Islet precursor cell (in vitro differentiated cells): ENCODE results near the gene IKZF3.
"Not testable (repeated sequence)": the region's sequence is repeated elsewhere in the genome, so short reads cannot be mapped to it uniquely, and the experiment has no call there.

Source experiments
- DNase-seq: peaks from one replicate; pipeline ENCODE4 v3.0.0-alpha.2; 2018

Gene IKZF3

GRCh38 chr17:39855911-39856649 is 8.0 kb downstream of the IKZF3 start:
- not testable (repeated sequence) for DNase-seq

GRCh38 chr17:39854909-39855308 is 9.2 kb downstream of the IKZF3 start:
- no peak for DNase-seq

GRCh38 chr17:39852239-39852638 is 11.9 kb downstream of the IKZF3 start:
- DNase-seq = no peak

GRCh38 chr17:39850186-39850585 is 13.9 kb downstream of the IKZF3 start:
- DNase-seq = not testable (repeated sequence)

- DNase-seq = no peak
Observed at GRCh38 chr17:39848600-39848999, 15.5 kb downstream of the IKZF3 start.

GRCh38 chr17:39846205-39846604 is 17.9 kb downstream of the IKZF3 start:
- DNase-seq = no peak

GRCh38 chr17:39845052-39845846 is 18.9 kb downstream of the IKZF3 start:
- no peak for DNase-seq

- no peak for DNase-seq
Observed at GRCh38 chr17:39841134-39841683, 22.9 kb downstream of the IKZF3 start.

GRCh38 chr17:39838784-39839183 is 25.3 kb downstream of the IKZF3 start:
- DNase-seq = no peak

GRCh38 chr17:39838057-39838456 is 26.1 kb downstream of the IKZF3 start:
- no peak for DNase-seq

GRCh38 chr17:39836117-39836516 is 28.0 kb downstream of the IKZF3 start:
- DNase-seq = no peak

- no peak for DNase-seq
Observed at GRCh38 chr17:39835038-39835786, 28.9 kb downstream of the IKZF3 start.

- DNase-seq = no peak
Observed at GRCh38 chr17:39834017-39834416, 30.1 kb downstream of the IKZF3 start.

GRCh38 chr17:39831588-39831987 is 32.5 kb downstream of the IKZF3 start:
- no peak for DNase-seq

GRCh38 chr17:39828443-39828842 is 35.7 kb downstream of the IKZF3 start:
- no peak for DNase-seq

- no peak for DNase-seq
Observed at GRCh38 chr17:39826334-39826733, 37.8 kb downstream of the IKZF3 start.

GRCh38 chr17:39823407-39824054 is 40.6 kb downstream of the IKZF3 start:
- DNase-seq = no peak

GRCh38 chr17:39822051-39822451 is 42.1 kb downstream of the IKZF3 start:
- DNase-seq = no peak

GRCh38 chr17:39820987-39821386 is 43.1 kb downstream of the IKZF3 start:
- no peak for DNase-seq

GRCh38 chr17:39820541-39820940 is 43.6 kb downstream of the IKZF3 start:
- no peak for DNase-seq

- DNase-seq = no peak
Observed at GRCh38 chr17:39818358-39819000, 45.6 kb downstream of the IKZF3 start.

- no peak for DNase-seq
Observed at GRCh38 chr17:39816272-39816671, 47.8 kb downstream of the IKZF3 start.
